ENCODE data around the gene RNF144A. TPM values are rescaled to one million over a fixed set of nuclear protein-coding genes. Genes with fewer than 3 reads are reported as not detected.

Gene RNF144A
- polyA plus RNA-seq, 3 donors from 2014 or later = 6.4 to 9.1 (median 7.7) TPM

GRCh38 chr2:7089284-7089683 lies 172.1 kb downstream of the RNF144A start:
- H3K9me3 Mint-ChIP-seq = peaks cover 0 to 9% (median 4%) of the 10 kb centered on the region in 6 donors
- H3K36me3 Mint-ChIP-seq = peaks cover under 1 to 7% (median 2%) of the 10 kb centered on the region in 3 donors
- H3K27me3 Mint-ChIP-seq (ENCODE audit: low read depth in 3 of 3) = peaks cover 0 to 6% (median 0%) of the 10 kb centered on the region in 3 donors
- no peak overlapping the region for H3K27ac Mint-ChIP-seq
- no peak overlapping the region for H3K4me3 Mint-ChIP-seq
- H3K4me1 Mint-ChIP-seq = no peaks in the 10 kb centered on the region
- DNase-seq = no peak

GRCh38 chr2:7089898-7090510 lies 172.8 kb downstream of the RNF144A start:
- no peak overlapping the region for H3K27ac Mint-ChIP-seq
- no peaks in the 10 kb centered on the region for H3K4me1 Mint-ChIP-seq
- H3K36me3 Mint-ChIP-seq = peaks cover 0 to 2% (median 1%) of the 10 kb centered on the region in 3 donors
- H3K4me3 Mint-ChIP-seq = no peak overlapping the region
- peaks cover 0 to 8% (median 0%) of the 10 kb centered on the region in 3 donors for H3K27me3 Mint-ChIP-seq (ENCODE audit: low read depth in 3 of 3)
- DNase-seq = no peak
- peaks cover 0 to 4% (median 1%) of the 10 kb centered on the region in 6 donors for H3K9me3 Mint-ChIP-seq

- Mint-ChIP-seq H3K27me3 (ENCODE audit: low read depth in 3 of 3) (peaks cover 0 to 4% (median 0%) of the 10 kb centered on the region in 3 donors), H3K27ac (no peak overlapping the region)
Measured at GRCh38 chr2:7093376-7093775, 176.2 kb downstream of the RNF144A start.

More at GRCh38 chr2:7093376-7093775, 176.2 kb downstream of the RNF144A start:
- DNase-seq = no peak
- Mint-ChIP-seq H3K4me3 (no peak overlapping the region), H3K4me1 (peaks cover 7 to 8% of the 10 kb centered on the region in 2 donors), H3K36me3 (no peaks in the 10 kb centered on the region), H3K9me3 (no peaks in the 10 kb centered on the region)

Other genes starting within 250 kb of the RNF144A start
- gene CMPK2, start 51.5 kb upstream of the RNF144A start, polyA plus RNA-seq = 10 to 100 TPM in 1 of 3 donors, 1 to 10 TPM in 2; 5.2 to 10.9 (median 8.0) TPM
- gene RSAD2, start 39.6 kb upstream of the RNF144A start, polyA plus RNA-seq = 10 to 100 TPM in 1 of 3 donors, 1 to 10 TPM in 2; 1.2 to 16.5 (median 5.8) TPM

All from immature natural killer cell (primary cell).